ENCODE results near the gene MRPL28. TPM values are rescaled to one million over a fixed set of nuclear protein-coding genes. Genes with fewer than 3 reads are reported as not detected.
A peak's percentile ranks its signal among the peaks of the same experiment; 100 is the strongest.
"Not testable (repeated sequence)": the region's sequence is repeated elsewhere in the genome, so short reads cannot be mapped to it uniquely, and the experiment has no call there.

The MRPL28 gene
- polyA plus RNA-seq, 3 donors, result 68.6 to 88.5 (median 88.1) TPM

GRCh38 chr16:389352-389751 is 19.0 kb upstream of the MRPL28 start:
- H3K9me3 ChIP-seq (replicated peaks in 1 of 2; ENCODE audit: control insufficient read depth in 1 of 2, insufficient read depth in 1 of 2, low read length in 2 of 2), result peaks cover 0 to 3% of the 10 kb centered on the region in 2 donors
- no peaks in the 10 kb centered on the region for H3K36me3 ChIP-seq (replicated peaks in 1 of 2; ENCODE audit: control insufficient read depth in 1 of 2, insufficient read depth in 2 of 2, low read length in 2 of 2)
- H3K27me3 ChIP-seq (ENCODE audit: control insufficient read depth in 2 of 2, insufficient read depth in 2 of 2, low read length in 2 of 2), result no peaks in the 10 kb centered on the region
- TF ChIP-seq CTCF (IDR thresholded peaks at IDR 0.05), result no peak
- H3K27ac Mint-ChIP-seq, result peak overlapping the region in 2 of 7 donors; percentile 14 to 48
- H3K9me3 Mint-ChIP-seq, result peaks cover 0 to 9% (median 4%) of the 10 kb centered on the region in 7 donors
- 87% methylated on average over 9 of the region's 10 CpGs for WGBS (ENCODE audit: insufficient coverage)
- H3K4me3 Mint-ChIP-seq, result no peak overlapping the region
- no peaks in the 10 kb centered on the region for H4K20me1 ChIP-seq (ENCODE audit: insufficient read depth, low read length)
- no peak overlapping the region for H3K9ac ChIP-seq (ENCODE audit: insufficient read depth, low read length, poor library complexity, severe bottlenecking)
- H3K4me1 ChIP-seq (ENCODE audit: control insufficient read depth in 1 of 2, insufficient read depth in 2 of 2, low read length in 2 of 2), result peaks cover 14 to 21% of the 10 kb centered on the region in 2 donors
- peaks cover 0 to 3% (median 0%) of the 10 kb centered on the region in 3 donors for H3K27me3 Mint-ChIP-seq (ENCODE audit: low read depth in 3 of 3)
- H3K4me3 ChIP-seq (replicated peaks in 1 of 3; ENCODE audit: low read depth in 2 of 3, low read length in 3 of 3), result no peak overlapping the region
- H3K79me2 ChIP-seq (ENCODE audit: insufficient read depth, low read length), result no peaks in the 10 kb centered on the region
- no peak overlapping the region for H3K27ac ChIP-seq (ENCODE audit: low read depth in 1 of 2, low read length in 2 of 2)
- intact Hi-C loops (cut with micrococcal nuclease), result no loop called here
- peaks cover 0 to 6% of the 10 kb centered on the region in 2 donors for H3K36me3 Mint-ChIP-seq
- no peak overlapping the region for H3K4me2 ChIP-seq (replicated peaks; ENCODE audit: extremely low read depth, low read length, poor library complexity, severe bottlenecking)
- DNase-seq, result no peak
- no peak overlapping the region for H2AFZ ChIP-seq (ENCODE audit: insufficient read depth, low read depth, low read length, poor library complexity, severe bottlenecking)
- H3K4me1 Mint-ChIP-seq, result peaks cover 14% of the 10 kb centered on the region

- H3K27me3 Mint-ChIP-seq (ENCODE audit: low read depth in 3 of 3); H3K9ac ChIP-seq (ENCODE audit: insufficient read depth, low read length, poor library complexity, severe bottlenecking): not testable (repeated sequence)
These were observed 17.7 kb upstream of the MRPL28 start for GRCh38 chr16:387761-388666.

More at GRCh38 chr16:387761-388666, 17.7 kb upstream of the MRPL28 start:
- H3K9me3 Mint-ChIP-seq; H2AFZ ChIP-seq (ENCODE audit: insufficient read depth, low read depth, low read length, poor library complexity, severe bottlenecking); H3K36me3 Mint-ChIP-seq; H3K4me2 ChIP-seq (replicated peaks; ENCODE audit: extremely low read depth, low read length, poor library complexity, severe bottlenecking); H3K36me3 ChIP-seq (replicated peaks in 1 of 2; ENCODE audit: control insufficient read depth in 1 of 2, insufficient read depth in 2 of 2, low read length in 2 of 2); DNase-seq; H3K4me3 ChIP-seq (replicated peaks in 1 of 3; ENCODE audit: low read depth in 2 of 3, low read length in 3 of 3); intact Hi-C loops (cut with micrococcal nuclease); H3K27ac ChIP-seq (ENCODE audit: low read depth in 1 of 2, low read length in 2 of 2); H4K20me1 ChIP-seq (ENCODE audit: insufficient read depth, low read length); H3K4me3 Mint-ChIP-seq; H3K27ac Mint-ChIP-seq; H3K27me3 ChIP-seq (ENCODE audit: control insufficient read depth in 2 of 2, insufficient read depth in 2 of 2, low read length in 2 of 2); H3K79me2 ChIP-seq (ENCODE audit: insufficient read depth, low read length); H3K9me3 ChIP-seq (replicated peaks in 1 of 2; ENCODE audit: control insufficient read depth in 1 of 2, insufficient read depth in 1 of 2, low read length in 2 of 2): not testable (repeated sequence)
- peaks cover 27% of the 10 kb centered on the region for H3K4me1 Mint-ChIP-seq
- peaks cover 27 to 35% of the 10 kb centered on the region in 2 donors for H3K4me1 ChIP-seq (ENCODE audit: control insufficient read depth in 1 of 2, insufficient read depth in 2 of 2, low read length in 2 of 2)
- 92% methylated on average over 9 of the region's 20 CpGs for WGBS (ENCODE audit: insufficient coverage)

Data from CD14-positive monocyte (primary cell).